DND-41 (cell line): ENCODE results near the gene DDX24.

ENCODE experiments used
- ATAC-seq: fragments of 200-7000 bp; cut with Tn5 transposase; 3 replicates; pipeline ENCODE4 v1.9.1; 2021; ENCODE audit warnings: low read depth; ENCODE audit not compliant: insufficient read depth
- DNase-seq: peaks from one replicate; pipeline ENCODE4 v3.0.0-alpha.2; 2020
- H2AFZ ChIP-seq: 2 replicates; pipeline ENCODE4 v1.6.0; 2012; ENCODE audit warnings: low read depth, low read length
- H3K27ac ChIP-seq: 2 replicates; pipeline ENCODE4 v1.5.1; 2012; ENCODE audit warnings: low read length, inconsistent platforms
- H3K27me3 ChIP-seq: fragments of 200-600 bp; sonication (generic); 2 replicates; pipeline ENCODE4 v1.6.0; 2012; ENCODE audit warnings: low read length, mild to moderate bottlenecking, inconsistent platforms; ENCODE audit not compliant: insufficient read depth, poor library complexity
- H3K36me3 ChIP-seq: 2 replicates; pipeline ENCODE4 v1.5.1; 2012; ENCODE audit warnings: low read length, inconsistent platforms; ENCODE audit not compliant: insufficient read depth
- H3K4me1 ChIP-seq: 2 replicates; pipeline ENCODE4 v1.5.1; 2012; ENCODE audit warnings: mild to moderate bottlenecking, low read length; ENCODE audit not compliant: insufficient read depth
- H3K4me2 ChIP-seq: 2 replicates; pipeline ENCODE4 v1.6.0; 2012; ENCODE audit warnings: mild to moderate bottlenecking, moderate library complexity, low read length, inconsistent platforms; ENCODE audit not compliant: insufficient read depth
- H3K4me3 ChIP-seq, 2 experiments: fragments of 200-600 bp in 1 of 2; shearing (Covaris generic) in 1 of 2; 2 replicates each; pipeline ENCODE4 v1.5.1; 2012 to 2016; ENCODE audit warnings: inconsistent platforms in 2 of 2, low read length in 2 of 2, mild to moderate bottlenecking in 2 of 2, low read depth in 1 of 2, moderate library complexity in 1 of 2
- H3K79me2 ChIP-seq: 2 replicates; pipeline ENCODE4 v1.6.0; 2012; ENCODE audit warnings: low read length, inconsistent platforms; ENCODE audit not compliant: insufficient read depth
- H3K9ac ChIP-seq: 2 replicates; pipeline ENCODE4 v1.6.0; 2012; ENCODE audit warnings: low read depth, mild to moderate bottlenecking, inconsistent platforms, low read length, moderate library complexity
- H3K9me3 ChIP-seq: 2 replicates; pipeline ENCODE4 v1.5.1; 2012; ENCODE audit warnings: low read length, moderate library complexity, mild to moderate bottlenecking, inconsistent platforms; ENCODE audit not compliant: insufficient read depth, severe bottlenecking
- H4K20me1 ChIP-seq: 2 replicates; pipeline ENCODE4 v1.6.0; 2012; ENCODE audit warnings: low read length; ENCODE audit not compliant: insufficient read depth
- EZH2 ChIP-seq: IDR thresholded peaks from 3 replicates; pipeline ENCODE4 v1.6.1; 2012; ENCODE audit warnings: borderline replicate concordance, low read depth, mild to moderate bottlenecking, moderate library complexity, low read length, inconsistent platforms; ENCODE audit not compliant: severe bottlenecking
- TF ChIP-seq, protein P1 (sequence below): IDR thresholded peaks from 2 replicates; pipeline ENCODE4 v1.5.1; 2012; ENCODE audit warnings: borderline replicate concordance, low read length, moderate library complexity, mild to moderate bottlenecking; ENCODE audit not compliant: poor library complexity, severe bottlenecking; ENCODE audit errors: extremely low read depth

DDX24 gene

DNA sequence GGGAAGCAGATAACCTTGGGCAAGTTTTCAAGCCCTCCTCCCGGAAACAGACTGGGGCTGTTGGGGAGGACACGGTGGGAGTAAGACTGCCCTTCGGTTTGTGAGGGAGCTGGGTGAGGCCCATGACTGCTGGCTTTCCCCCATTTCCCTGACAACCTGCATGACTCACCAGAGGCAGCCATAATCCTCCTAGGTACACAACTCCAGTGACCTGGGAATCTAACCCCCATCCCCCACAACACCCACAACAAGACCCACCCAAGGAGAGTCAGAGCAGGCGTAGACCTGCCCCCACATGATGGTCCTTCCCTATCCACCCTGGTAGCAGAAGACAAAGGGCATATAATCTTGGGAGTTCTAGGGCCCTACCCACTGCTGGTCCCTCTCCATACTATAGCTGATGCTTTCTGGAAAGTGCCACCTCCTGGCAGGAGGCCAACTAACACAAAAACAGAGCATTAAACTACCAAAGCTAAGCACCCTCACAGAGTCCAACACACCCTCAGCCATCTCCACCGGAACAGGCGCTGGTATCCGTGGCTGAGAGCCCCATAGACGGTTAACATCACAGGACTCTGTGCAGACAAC, 14.8 kb downstream of the DDX24 start:
- Histone ChIP-seq H3K4me3 (no peak overlapping the region), H2AFZ (no peak overlapping the region), H3K4me2 (no peak overlapping the region), H3K36me3 (peaks cover 30% of the 10 kb centered on the region), H3K9me3 (no peaks in the 10 kb centered on the region), H3K4me1 (no peaks in the 10 kb centered on the region), H3K79me2 (peaks cover 94% of the 10 kb centered on the region), H4K20me1 (peaks cover 62% of the 10 kb centered on the region), H3K27me3 (no peaks in the 10 kb centered on the region), H3K27ac (no peak overlapping the region), H3K9ac (no peak overlapping the region)
- ATAC-seq (no peak; the same call in 2 of the 3 replicates), DNase-seq (no peak)
- no peak for TF ChIP-seq EZH2
- TF ChIP-seq, protein P1, sequence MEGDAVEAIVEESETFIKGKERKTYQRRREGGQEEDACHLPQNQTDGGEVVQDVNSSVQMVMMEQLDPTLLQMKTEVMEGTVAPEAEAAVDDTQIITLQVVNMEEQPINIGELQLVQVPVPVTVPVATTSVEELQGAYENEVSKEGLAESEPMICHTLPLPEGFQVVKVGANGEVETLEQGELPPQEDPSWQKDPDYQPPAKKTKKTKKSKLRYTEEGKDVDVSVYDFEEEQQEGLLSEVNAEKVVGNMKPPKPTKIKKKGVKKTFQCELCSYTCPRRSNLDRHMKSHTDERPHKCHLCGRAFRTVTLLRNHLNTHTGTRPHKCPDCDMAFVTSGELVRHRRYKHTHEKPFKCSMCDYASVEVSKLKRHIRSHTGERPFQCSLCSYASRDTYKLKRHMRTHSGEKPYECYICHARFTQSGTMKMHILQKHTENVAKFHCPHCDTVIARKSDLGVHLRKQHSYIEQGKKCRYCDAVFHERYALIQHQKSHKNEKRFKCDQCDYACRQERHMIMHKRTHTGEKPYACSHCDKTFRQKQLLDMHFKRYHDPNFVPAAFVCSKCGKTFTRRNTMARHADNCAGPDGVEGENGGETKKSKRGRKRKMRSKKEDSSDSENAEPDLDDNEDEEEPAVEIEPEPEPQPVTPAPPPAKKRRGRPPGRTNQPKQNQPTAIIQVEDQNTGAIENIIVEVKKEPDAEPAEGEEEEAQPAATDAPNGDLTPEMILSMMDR, result no peak

- no peak overlapping the region for H2AFZ ChIP-seq
- H3K79me2 ChIP-seq, result peaks cover 76% of the 10 kb centered on the region
- no peak for DNase-seq
- no peaks in the 10 kb centered on the region for H3K4me1 ChIP-seq
- H3K4me2 ChIP-seq, result no peak overlapping the region
- no peaks in the 10 kb centered on the region for H3K9me3 ChIP-seq
- H3K36me3 ChIP-seq, result peaks cover 67% of the 10 kb centered on the region
- TF ChIP-seq, protein P1, result no peak
- TF ChIP-seq EZH2, result no peak
- no peak overlapping the region for H3K27ac ChIP-seq
- no peaks in the 10 kb centered on the region for H3K27me3 ChIP-seq
- no peak overlapping the region for H3K4me3 ChIP-seq
- peaks cover 86% of the 10 kb centered on the region for H4K20me1 ChIP-seq
- ATAC-seq, result no peak
- no peak overlapping the region for H3K9ac ChIP-seq
Observed at GRCh38 chr14:94062344-94062940, 18.6 kb downstream of the DDX24 start.

DNA sequence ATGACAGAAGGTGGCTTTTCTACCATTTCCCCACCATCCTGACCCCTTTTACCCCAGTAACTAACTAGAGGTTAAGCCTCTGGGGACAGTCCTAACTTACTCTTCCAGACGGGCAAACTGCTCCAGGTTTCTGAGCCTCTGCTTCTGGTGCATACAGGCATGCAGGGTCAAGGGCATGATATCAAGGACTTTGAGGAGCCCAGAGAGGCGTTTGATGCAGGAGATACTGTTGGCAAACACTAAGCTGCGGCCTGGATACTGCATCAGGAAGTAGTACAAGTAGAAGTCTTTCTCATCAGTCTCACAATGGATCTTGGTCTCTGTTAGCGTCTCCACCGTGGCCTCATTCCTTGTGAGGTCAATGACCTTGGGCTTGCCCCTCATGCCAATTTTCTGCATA, 21.0 kb downstream of the DDX24 start:
- no peak for DNase-seq
- Histone ChIP-seq H2AFZ (no peak overlapping the region), H3K4me2 (no peak overlapping the region), H3K4me3 (no peak overlapping the region), H3K79me2 (peaks cover 52% of the 10 kb centered on the region), H3K9me3 (no peaks in the 10 kb centered on the region), H3K36me3 (peaks cover 87% of the 10 kb centered on the region), H4K20me1 (peaks cover 74% of the 10 kb centered on the region), H3K27ac (no peak overlapping the region), H3K9ac (no peak overlapping the region), H3K4me1 (no peaks in the 10 kb centered on the region), H3K27me3 (no peaks in the 10 kb centered on the region)
- ATAC-seq, result no peak
- no peak for TF ChIP-seq EZH2
- TF ChIP-seq, protein P1, result no peak

GRCh38 chr14:94058674-94059138, 22.3 kb downstream of the DDX24 start:
- Histone ChIP-seq H3K27ac (no peak overlapping the region), H3K79me2 (peaks cover 40% of the 10 kb centered on the region), H4K20me1 (peaks cover 62% of the 10 kb centered on the region), H3K9ac (no peak overlapping the region), H3K4me2 (no peak overlapping the region), H3K4me1 (no peaks in the 10 kb centered on the region), H3K9me3 (no peaks in the 10 kb centered on the region), H3K36me3 (peaks cover 97% of the 10 kb centered on the region), H2AFZ (no peak overlapping the region), H3K27me3 (no peaks in the 10 kb centered on the region), H3K4me3 (no peak overlapping the region)
- TF ChIP-seq EZH2, result no peak
- TF ChIP-seq, protein P1, result no peak
- ATAC-seq (no peak), DNase-seq (no peak)
